Activated T-cell treated with anti-CD3 and anti-CD28 coated beads, Interleukin-2, amount 50 U/mL, for 4 hours (primary cell): Measurements from ENCODE around the gene CCDC188. TPM values are rescaled to one million over a fixed set of nuclear protein-coding genes. Genes with fewer than 3 reads are reported as not detected.

Source experiments
- ATAC-seq, 2 donors: fragments of 200-7000 bp; cut with Tn5 transposase; one replicate each; pipeline ENCODE4 v1.10.0; 2021
- DNase-seq: peaks from one replicate; pipeline ENCODE4 v3.0.0-alpha.2; 2020
- H3K27me3 Mint-ChIP-seq: one replicate; pipeline ENCODE4 v1.8.0; 2021; ENCODE audit warnings: low read depth, mixed read lengths
- H3K36me3 Mint-ChIP-seq: one replicate; pipeline ENCODE4 v1.8.0; 2022; ENCODE audit warnings: mixed read lengths; ENCODE audit not compliant: insufficient read depth
- H3K4me1 Mint-ChIP-seq: one replicate; pipeline ENCODE4 v1.8.0; 2021; ENCODE audit warnings: low read depth, mixed read lengths
- H3K4me3 Mint-ChIP-seq: one replicate; pipeline ENCODE4 v1.8.0; 2021; ENCODE audit warnings: mild to moderate bottlenecking, moderate library complexity, mixed read lengths
- H3K9me3 Mint-ChIP-seq: one replicate; pipeline ENCODE4 v1.8.0; 2021; ENCODE audit warnings: mixed read lengths
- total RNA-seq, 3 donors: library from RNA; stranded (reverse); gene quantifications; one replicate each; pipeline ENCODE4 v1.2.1, GENCODE V29; 2021

Gene CCDC188
- total RNA-seq, result not detected

DNA sequence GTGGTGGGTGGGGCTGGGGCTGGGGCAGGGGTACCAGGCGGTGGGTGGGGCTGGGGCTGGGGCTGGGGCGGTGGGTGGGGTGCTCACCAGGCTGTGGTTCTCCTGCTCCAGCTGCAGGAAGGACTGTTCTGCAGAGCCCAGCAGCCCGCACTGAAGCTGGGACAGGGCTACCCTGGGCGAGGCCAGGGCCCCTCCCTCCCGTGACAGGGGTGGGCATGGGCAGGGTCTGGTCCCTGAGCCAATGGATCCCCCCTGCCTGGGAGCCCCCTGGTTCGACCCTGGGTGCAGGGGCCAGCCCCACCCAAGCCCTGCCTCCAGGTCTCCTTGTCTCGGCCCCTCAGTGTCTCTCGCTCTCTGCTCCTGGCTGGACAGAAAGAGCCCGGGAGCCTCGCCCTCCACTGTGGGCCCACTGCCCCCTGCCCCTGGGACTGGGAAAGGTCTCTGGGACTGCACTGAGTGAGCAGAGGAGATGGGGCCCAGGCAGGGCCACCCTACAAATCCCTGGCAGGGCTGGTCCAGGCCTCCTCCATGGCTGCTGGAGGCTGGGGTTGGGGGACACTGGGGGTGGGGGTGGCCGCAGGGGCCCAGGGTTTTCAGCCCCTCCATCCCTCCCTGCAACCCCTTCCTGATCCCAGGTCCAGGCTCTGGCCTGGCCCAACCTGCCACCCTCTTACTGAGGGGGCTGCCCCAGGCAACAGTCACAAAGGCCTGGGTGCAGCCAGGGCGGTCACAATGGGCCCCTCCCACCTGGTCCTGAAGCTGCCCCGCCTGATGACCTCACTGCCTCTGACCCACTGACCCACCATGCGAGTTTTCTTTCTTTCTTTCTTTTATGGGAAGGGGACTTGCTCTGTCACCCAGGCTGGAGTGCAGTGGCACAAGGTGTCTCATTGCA, at the start of gene CCDC188:
Gene CCDC188 (minus strand): TSS at position 675 of the 895 bp plus-strand sequence. CDS start 69 bp downstream, at position 606.
- no peak within 1 kb of the TSS for H3K4me3 Mint-ChIP-seq
- H3K9me3 Mint-ChIP-seq, result no peaks in the 10 kb centered on the region
- no peaks in the 10 kb centered on the region for H3K27me3 Mint-ChIP-seq
- H3K36me3 Mint-ChIP-seq, result no peaks in the 10 kb centered on the region
- ATAC-seq (no peak), DNase-seq (no peak)
- no peaks in the 10 kb centered on the region for H3K4me1 Mint-ChIP-seq

DNA sequence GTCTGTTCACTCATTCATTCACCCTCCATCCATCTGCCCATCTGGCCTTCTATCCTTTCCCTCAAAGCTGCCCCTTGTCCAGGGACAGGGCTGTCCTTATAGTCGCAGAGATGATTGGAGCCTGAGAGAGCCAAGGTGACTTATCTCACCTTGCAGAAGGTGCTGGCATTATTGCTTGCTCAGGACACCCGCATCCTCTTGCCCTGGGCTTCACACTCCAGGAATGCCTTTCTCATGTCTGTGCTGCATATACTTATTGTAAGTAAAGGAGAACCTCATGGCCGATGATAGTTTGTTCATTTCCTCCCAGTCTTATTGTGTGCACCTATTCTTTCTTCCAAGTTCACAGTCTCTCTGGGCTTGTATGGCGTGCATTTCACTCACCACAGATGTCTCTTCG, 49.1 kb upstream of the CCDC188 start:
- H3K27me3 Mint-ChIP-seq, result no peaks in the 10 kb centered on the region
- no peaks in the 10 kb centered on the region for H3K4me1 Mint-ChIP-seq
- H3K4me3 Mint-ChIP-seq, result no peak overlapping the region
- ATAC-seq (no peak), DNase-seq (no peak)
- no peaks in the 10 kb centered on the region for H3K36me3 Mint-ChIP-seq
- no peaks in the 10 kb centered on the region for H3K9me3 Mint-ChIP-seq

GRCh38 chr22:20199413-20199842, 48.6 kb upstream of the CCDC188 start:
- no peaks in the 10 kb centered on the region for H3K27me3 Mint-ChIP-seq
- ATAC-seq (no peak), DNase-seq (no peak)
- no peaks in the 10 kb centered on the region for H3K9me3 Mint-ChIP-seq
- no peaks in the 10 kb centered on the region for H3K4me1 Mint-ChIP-seq
- H3K4me3 Mint-ChIP-seq, result no peak overlapping the region
- no peaks in the 10 kb centered on the region for H3K36me3 Mint-ChIP-seq

DNA sequence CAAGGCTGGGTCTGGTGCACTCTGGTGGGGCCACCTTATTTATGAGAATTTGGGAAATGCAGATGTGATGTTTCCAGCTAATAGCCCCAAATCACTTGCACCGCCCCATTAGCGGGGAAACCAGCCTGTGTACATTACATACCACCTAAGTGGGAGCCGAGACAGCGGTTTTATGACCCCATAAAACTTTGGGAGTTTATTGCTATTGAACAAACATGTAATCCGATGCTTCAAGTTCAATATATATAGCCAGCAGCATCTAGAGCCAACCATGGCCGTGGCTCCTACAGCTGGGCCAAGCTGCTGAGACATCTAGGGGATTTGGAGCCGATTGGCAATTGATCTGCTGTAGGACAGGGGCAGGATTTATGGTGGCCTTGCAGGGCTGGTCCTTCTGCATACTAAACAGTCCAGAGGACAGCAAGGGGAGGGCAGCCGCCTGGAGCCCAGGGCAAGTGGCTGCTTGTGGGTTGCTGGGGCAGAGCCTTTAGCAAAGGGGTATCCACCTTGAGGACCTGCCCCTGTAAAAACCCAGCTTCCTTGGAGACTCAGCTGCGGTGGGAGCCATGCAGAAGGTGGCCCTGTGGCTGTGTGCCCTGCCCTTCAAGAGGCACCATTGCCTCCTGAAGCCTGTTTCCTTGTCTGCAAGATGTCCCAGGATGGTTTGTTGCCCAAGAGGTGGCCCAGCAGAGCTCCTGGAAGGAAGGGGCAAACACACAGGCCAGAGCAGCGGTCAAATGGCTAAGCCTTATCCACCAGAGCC, 47.9 kb upstream of the CCDC188 start:
- no peak for ATAC-seq
- DNase-seq, result no peak
- Mint-ChIP-seq H3K4me3 (no peak overlapping the region), H3K27me3 (no peaks in the 10 kb centered on the region), H3K9me3 (no peaks in the 10 kb centered on the region), H3K36me3 (no peaks in the 10 kb centered on the region), H3K4me1 (no peaks in the 10 kb centered on the region)

GRCh38 chr22:20197407-20198030, 46.7 kb upstream of the CCDC188 start:
- no peak overlapping the region for H3K4me3 Mint-ChIP-seq
- no peak for ATAC-seq
- no peaks in the 10 kb centered on the region for H3K36me3 Mint-ChIP-seq
- no peaks in the 10 kb centered on the region for H3K4me1 Mint-ChIP-seq
- H3K27me3 Mint-ChIP-seq, result no peaks in the 10 kb centered on the region
- DNase-seq, result no peak
- H3K9me3 Mint-ChIP-seq, result no peaks in the 10 kb centered on the region

- H3K36me3 Mint-ChIP-seq, result no peaks in the 10 kb centered on the region
- DNase-seq (no peak), ATAC-seq (no peak)
- H3K4me3 Mint-ChIP-seq, result no peak overlapping the region
- no peaks in the 10 kb centered on the region for H3K27me3 Mint-ChIP-seq
- H3K9me3 Mint-ChIP-seq, result no peaks in the 10 kb centered on the region
- H3K4me1 Mint-ChIP-seq, result no peaks in the 10 kb centered on the region
These were observed 45.4 kb upstream of the CCDC188 start for GRCh38 chr22:20196094-20196842.

GRCh38 chr22:20194681-20195593, 44.1 kb upstream of the CCDC188 start:
- DNase-seq (no peak), ATAC-seq (no peak)
- H3K9me3 Mint-ChIP-seq, result no peaks in the 10 kb centered on the region
- H3K4me3 Mint-ChIP-seq, result no peak overlapping the region
- no peaks in the 10 kb centered on the region for H3K36me3 Mint-ChIP-seq
- H3K4me1 Mint-ChIP-seq, result no peaks in the 10 kb centered on the region
- H3K27me3 Mint-ChIP-seq, result no peaks in the 10 kb centered on the region

- H3K27me3 Mint-ChIP-seq, result no peaks in the 10 kb centered on the region
- no peaks in the 10 kb centered on the region for H3K4me1 Mint-ChIP-seq
- H3K36me3 Mint-ChIP-seq, result no peaks in the 10 kb centered on the region
- H3K4me3 Mint-ChIP-seq, result no peak overlapping the region
- H3K9me3 Mint-ChIP-seq, result no peaks in the 10 kb centered on the region
- DNase-seq (no peak), ATAC-seq (no peak)
These were observed 43.1 kb upstream of the CCDC188 start for GRCh38 chr22:20193761-20194494.

DNA sequence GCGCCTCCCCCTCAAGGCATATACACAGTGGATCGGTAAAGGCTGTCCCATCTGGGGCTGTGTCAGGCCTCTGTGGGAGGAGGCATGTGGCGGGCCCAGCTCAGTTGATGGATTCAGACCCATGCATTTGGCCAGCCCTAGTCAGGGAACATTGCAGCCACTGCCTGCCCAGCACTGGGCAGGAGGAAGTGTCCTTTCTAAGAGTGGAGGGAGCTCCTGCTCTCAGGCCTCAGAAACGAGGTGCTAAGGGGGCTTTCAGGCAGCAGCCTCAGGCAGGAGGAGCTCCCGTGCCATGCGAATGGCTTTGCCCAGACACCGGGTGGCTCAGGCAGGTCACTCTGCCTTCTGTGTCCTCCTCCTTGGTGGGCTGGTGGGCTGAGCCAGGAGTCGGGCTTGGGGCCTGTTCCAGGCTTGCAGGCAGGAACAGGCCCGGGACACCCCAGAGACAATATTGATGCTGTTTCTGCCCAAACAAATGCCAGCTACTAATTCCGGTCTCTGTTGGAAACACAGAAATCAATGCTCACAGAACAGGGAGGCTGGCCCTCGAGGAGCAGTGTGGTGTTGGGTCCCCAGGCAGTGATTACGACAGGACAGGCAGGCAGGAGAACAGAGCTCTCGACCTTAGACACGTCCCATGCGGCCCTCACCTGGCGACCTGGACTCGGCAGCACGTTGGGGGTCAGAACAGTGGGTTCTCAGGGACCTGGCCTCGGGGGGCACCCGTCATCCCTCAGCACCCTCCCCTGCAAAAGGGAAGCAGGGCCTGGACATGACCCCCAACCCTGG, 42.3 kb upstream of the CCDC188 start:
- H3K36me3 Mint-ChIP-seq, result no peaks in the 10 kb centered on the region
- no peaks in the 10 kb centered on the region for H3K9me3 Mint-ChIP-seq
- no peak for DNase-seq
- no peaks in the 10 kb centered on the region for H3K4me1 Mint-ChIP-seq
- no peaks in the 10 kb centered on the region for H3K27me3 Mint-ChIP-seq
- ATAC-seq, result no peak
- H3K4me3 Mint-ChIP-seq, result no peak overlapping the region

DNA sequence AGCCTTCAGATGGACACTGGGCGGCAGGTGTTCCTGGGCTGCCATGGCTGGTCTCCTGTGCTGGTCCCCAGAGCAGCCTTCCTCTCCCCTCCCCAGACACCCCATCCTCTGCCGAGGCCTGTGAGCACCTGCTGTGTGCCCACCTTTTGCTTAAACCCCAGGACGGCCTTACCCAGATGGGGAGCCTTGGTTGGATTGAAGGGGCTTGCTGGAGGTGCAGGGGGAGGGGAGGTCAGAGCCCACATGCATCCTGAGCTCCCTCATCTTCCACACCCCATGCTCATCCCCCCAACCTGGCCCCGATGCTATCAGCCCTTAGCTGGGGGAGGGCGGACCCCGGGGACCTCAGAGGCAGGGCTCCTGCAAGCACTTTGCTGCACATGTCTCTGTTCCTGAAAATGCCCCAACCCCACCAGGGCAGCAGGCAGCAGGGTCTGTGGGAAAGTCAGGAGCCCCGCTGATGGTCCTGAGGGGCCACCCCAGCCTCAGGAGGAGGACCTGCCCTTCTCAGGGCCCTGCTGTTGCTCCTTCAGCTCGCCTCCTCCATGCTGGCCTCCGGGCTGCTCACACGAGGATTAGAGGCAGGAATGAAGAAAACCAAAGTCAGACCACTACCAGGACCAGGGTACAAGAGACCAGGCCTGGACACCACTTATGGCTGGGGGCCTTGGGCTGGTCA, 41.6 kb upstream of the CCDC188 start:
- Mint-ChIP-seq H3K4me1 (no peaks in the 10 kb centered on the region), H3K9me3 (no peaks in the 10 kb centered on the region), H3K4me3 (no peak overlapping the region), H3K27me3 (no peaks in the 10 kb centered on the region), H3K36me3 (no peaks in the 10 kb centered on the region)
- ATAC-seq (no peak), DNase-seq (no peak)

DNA sequence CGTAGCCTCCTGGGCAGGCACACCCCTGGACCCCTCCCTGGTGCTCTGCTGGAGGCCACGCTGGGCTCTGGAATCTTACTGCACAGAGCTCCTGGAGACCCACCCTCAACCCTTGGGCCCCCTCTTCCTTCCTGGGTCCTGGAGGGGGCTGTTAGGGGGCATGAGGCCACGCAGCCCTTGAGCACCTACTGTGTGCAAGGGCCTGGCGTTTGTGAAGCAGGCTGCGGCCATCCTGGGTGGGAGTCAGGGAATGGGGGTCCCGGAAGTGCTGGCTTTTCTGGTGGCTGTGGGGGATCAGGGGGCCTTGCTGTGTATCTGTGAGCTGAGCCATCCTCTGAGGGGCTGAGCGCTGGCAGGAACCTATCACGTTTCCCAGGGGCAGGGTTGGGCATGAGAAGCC, 40.9 kb upstream of the CCDC188 start:
- Mint-ChIP-seq H3K9me3 (no peaks in the 10 kb centered on the region), H3K4me1 (no peaks in the 10 kb centered on the region), H3K36me3 (no peaks in the 10 kb centered on the region), H3K27me3 (no peaks in the 10 kb centered on the region), H3K4me3 (no peak overlapping the region)
- DNase-seq, result no peak
- no peak for ATAC-seq

GRCh38 chr22:20191000-20191515, 40.2 kb upstream of the CCDC188 start:
- no peak for DNase-seq
- Mint-ChIP-seq H3K4me1 (no peaks in the 10 kb centered on the region), H3K27me3 (no peaks in the 10 kb centered on the region), H3K9me3 (no peaks in the 10 kb centered on the region), H3K36me3 (no peaks in the 10 kb centered on the region), H3K4me3 (no peak overlapping the region)
- ATAC-seq, result no peak
